GM10248 (cell line): ENCODE data around the gene SIRT2.

ENCODE experiments used
- CTCF ChIA-PET: fragments of 300-600 bp; sonication (Branson Sonifier 250); formaldehyde crosslinking; extraction: SDS; loops from one replicate; lab custom pipeline; 2021; ENCODE audit warnings: antibody characterized with exemption; lab: Yijun Ruan, JAX
- POLR2A ChIA-PET: fragments of 350-650 bp; sonication (Branson Sonifier 250); formaldehyde crosslinking; extraction: SDS; loops from one replicate; lab custom pipeline; 2020; ENCODE audit warnings: antibody characterized with exemption; lab: Yijun Ruan, JAX
- DNase-seq: peaks from one replicate; pipeline ENCODE4 v3.0.0; 2012; ENCODE audit errors: extremely low spot score
- TF ChIP-seq, protein P1 (sequence below): IDR thresholded peaks from 2 replicates; pipeline ENCODE4 v1.5.1; 2012; ENCODE audit warnings: mild to moderate bottlenecking, low read depth; ENCODE audit errors: extremely low read depth, missing control alignments, control extremely low read depth

Gene SIRT2

GRCh38 chr19:38880882-38881609, 18.4 kb downstream of the SIRT2 start:
- CTCF ChIA-PET = interaction anchor here (1.5 to 3.9 kb wide), 2 partner anchors 11 kb away, joined by 8 to 34 read pairs; no protein-coding TSS in a partner anchor
- no peak for DNase-seq
- POLR2A ChIA-PET = no interaction called here
- TF ChIP-seq, protein P1, sequence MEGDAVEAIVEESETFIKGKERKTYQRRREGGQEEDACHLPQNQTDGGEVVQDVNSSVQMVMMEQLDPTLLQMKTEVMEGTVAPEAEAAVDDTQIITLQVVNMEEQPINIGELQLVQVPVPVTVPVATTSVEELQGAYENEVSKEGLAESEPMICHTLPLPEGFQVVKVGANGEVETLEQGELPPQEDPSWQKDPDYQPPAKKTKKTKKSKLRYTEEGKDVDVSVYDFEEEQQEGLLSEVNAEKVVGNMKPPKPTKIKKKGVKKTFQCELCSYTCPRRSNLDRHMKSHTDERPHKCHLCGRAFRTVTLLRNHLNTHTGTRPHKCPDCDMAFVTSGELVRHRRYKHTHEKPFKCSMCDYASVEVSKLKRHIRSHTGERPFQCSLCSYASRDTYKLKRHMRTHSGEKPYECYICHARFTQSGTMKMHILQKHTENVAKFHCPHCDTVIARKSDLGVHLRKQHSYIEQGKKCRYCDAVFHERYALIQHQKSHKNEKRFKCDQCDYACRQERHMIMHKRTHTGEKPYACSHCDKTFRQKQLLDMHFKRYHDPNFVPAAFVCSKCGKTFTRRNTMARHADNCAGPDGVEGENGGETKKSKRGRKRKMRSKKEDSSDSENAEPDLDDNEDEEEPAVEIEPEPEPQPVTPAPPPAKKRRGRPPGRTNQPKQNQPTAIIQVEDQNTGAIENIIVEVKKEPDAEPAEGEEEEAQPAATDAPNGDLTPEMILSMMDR = no peak

- TF ChIP-seq, protein P1 = no peak
- DNase-seq = no peak
- ChIA-PET POLR2A (interaction anchor here (1.2 kb wide), 1 partner anchor 20 kb away, joined by 3 read pairs; the partner anchor contains the start of genes NFKBIB and SIRT2), CTCF (interaction anchor here (3.9 to 6.0 kb wide), 2 partner anchors 6 to 11 kb away, joined by 34 to 64 read pairs; no protein-coding TSS in a partner anchor)
These were observed 19.1 kb downstream of the SIRT2 start for GRCh38 chr19:38880076-38880881.

DNA sequence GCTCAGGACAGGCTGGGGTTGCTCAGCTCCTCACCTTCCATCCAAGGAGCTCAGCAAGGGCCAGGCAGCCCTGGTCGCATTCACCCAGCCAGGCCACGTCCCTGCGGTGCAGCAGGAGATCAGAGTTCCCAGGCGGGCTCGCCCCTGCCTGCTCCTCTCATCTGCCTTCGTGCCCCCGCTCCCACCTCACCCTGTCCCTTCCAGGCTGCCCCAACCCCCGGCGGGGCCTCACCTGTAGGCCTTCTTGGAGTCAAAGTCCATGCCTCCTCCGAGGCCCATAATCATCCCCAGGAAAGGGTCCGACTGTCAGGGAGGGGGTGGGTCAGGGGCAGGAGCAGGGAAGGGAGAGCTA, 20.0 kb downstream of the SIRT2 start:
- DNase-seq = no peak
- ChIA-PET POLR2A (interaction anchor here (0.5 to 1.5 kb wide), 3 partner anchors 20 to 147 kb away, joined by 3 to 5 read pairs (median 3); partner anchors contain the start of genes NFKBIB and SIRT2), CTCF (interaction anchor here (0.8 to 6.0 kb wide), 9 partner anchors 7 to 364 kb away, joined by 3 to 64 read pairs (median 4); partner anchors contain the start of genes MRPS12 and SARS2)
- TF ChIP-seq, protein P1 = no peak

DNA sequence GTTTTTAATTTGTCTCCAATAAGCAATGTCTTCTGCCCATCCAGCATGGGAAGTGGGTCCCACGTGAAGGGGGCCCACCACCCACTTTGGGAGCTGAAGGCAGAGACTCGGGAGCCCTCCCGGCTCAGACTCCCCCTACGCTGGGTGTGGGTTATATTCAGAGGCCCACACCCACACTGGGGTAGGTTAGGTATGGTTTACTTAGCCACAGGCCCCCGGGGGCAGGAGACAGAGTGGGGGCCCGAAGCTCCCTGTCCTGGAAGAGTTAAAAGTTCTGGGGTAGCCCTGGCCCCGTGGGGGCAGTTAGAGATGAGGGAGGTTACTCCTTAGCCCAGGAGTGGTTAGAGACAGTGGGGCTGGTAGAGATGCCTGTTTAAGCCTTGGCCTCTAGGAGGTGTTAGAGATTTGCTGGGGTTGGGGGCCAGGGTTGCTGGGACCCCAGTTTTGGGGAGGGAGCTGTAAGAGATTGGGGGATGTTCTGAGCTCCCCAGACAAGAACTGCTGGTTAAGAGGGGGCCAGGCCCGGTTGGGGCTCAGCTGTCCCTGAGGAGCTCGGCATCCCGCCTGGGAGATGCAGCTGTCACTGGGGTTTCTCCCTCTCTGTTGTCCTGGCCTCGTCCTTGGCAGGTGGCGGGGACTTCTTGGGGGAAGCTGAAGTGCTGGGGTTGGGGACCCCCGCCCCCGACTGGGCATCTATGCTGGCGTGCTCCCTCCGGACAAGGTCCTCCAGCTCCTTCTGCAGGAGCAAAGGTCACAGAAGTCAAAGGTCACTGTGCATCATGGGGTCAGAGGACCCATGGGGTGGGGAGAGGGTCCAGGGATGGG, 20.6 kb downstream of the SIRT2 start:
- TF ChIP-seq, protein P1 = no peak
- CTCF ChIA-PET = interaction anchor here (0.8 to 6.0 kb wide), 12 partner anchors 8 to 476 kb away, joined by 3 to 64 read pairs (median 4); partner anchors contain the start of genes FAM98C, MRPS12 and SARS2
- no peak for DNase-seq
- POLR2A ChIA-PET = interaction anchor here (0.6 to 1.5 kb wide), 2 partner anchors 30 to 91 kb away, joined by 3 to 5 read pairs; no protein-coding TSS in a partner anchor

- CTCF ChIA-PET = interaction anchor here (1.2 to 6.0 kb wide), 11 partner anchors 8 to 475 kb away, joined by 3 to 64 read pairs (median 5); partner anchors contain the start of genes FAM98C, MRPS12 and SARS2
- DNase-seq = peak; percentile 85
- POLR2A ChIA-PET = interaction anchor here (0.6 to 1.5 kb wide), 2 partner anchors 29 to 92 kb away, joined by 3 to 5 read pairs; no protein-coding TSS in a partner anchor
- TF ChIP-seq, protein P1 = no peak
These were observed 21.4 kb downstream of the SIRT2 start, which contains the start of gene RINL for GRCh38 chr19:38877781-38878574. TSS of gene RINL (minus strand) at chr19:38878275. CDS start at chr19:38876742, 1,533 bp downstream.
